Stimulated activated CD4-positive, alpha-beta T cell treated with anti-CD3 and anti-CD28 coated beads, TNF-alpha, amount 100 ng/mL, for 24 hours (primary cell): ENCODE results near the gene LPAR1.

Source experiments
- DNase-seq, 3 experiments: peaks; one replicate each; pipeline ENCODE4 v3.0.0-alpha.2; 2020; ENCODE audit warnings: low read depth in 3 of 3

The LPAR1 gene

GRCh38 chr9:110918316-110919049 lies 119.8 kb downstream of the LPAR1 start:
- no peak for DNase-seq

GRCh38 chr9:110916403-110916802 lies 121.9 kb downstream of the LPAR1 start:
- no peak for DNase-seq

GRCh38 chr9:110912419-110913291 lies 125.6 kb downstream of the LPAR1 start:
- no peak for DNase-seq

GRCh38 chr9:110911659-110912418 lies 126.4 kb downstream of the LPAR1 start:
- no peak for DNase-seq

- DNase-seq = no peak
Observed at GRCh38 chr9:110908894-110909293, 129.4 kb downstream of the LPAR1 start.

- DNase-seq = no peak
Observed at GRCh38 chr9:110900917-110901316, 137.4 kb downstream of the LPAR1 start.

GRCh38 chr9:110900456-110900855 lies 137.8 kb downstream of the LPAR1 start:
- DNase-seq = no peak

- DNase-seq = no peak
Observed at GRCh38 chr9:110898866-110899265, 139.4 kb downstream of the LPAR1 start.

GRCh38 chr9:110898358-110898757 lies 139.9 kb downstream of the LPAR1 start:
- DNase-seq = no peak

GRCh38 chr9:110897943-110898342 lies 140.3 kb downstream of the LPAR1 start:
- DNase-seq = no peak

GRCh38 chr9:110895147-110895905 lies 142.9 kb downstream of the LPAR1 start:
- DNase-seq = no peak

GRCh38 chr9:110894731-110895130 lies 143.5 kb downstream of the LPAR1 start:
- no peak for DNase-seq

GRCh38 chr9:110892689-110893088 lies 145.6 kb downstream of the LPAR1 start:
- DNase-seq = no peak

- DNase-seq = no peak
Observed at GRCh38 chr9:110891760-110892159, 146.5 kb downstream of the LPAR1 start.

GRCh38 chr9:110890416-110890815 lies 147.9 kb downstream of the LPAR1 start:
- no peak for DNase-seq

GRCh38 chr9:110887276-110887675 lies 151.0 kb downstream of the LPAR1 start:
- DNase-seq = no peak

- DNase-seq = no peak
Observed at GRCh38 chr9:110886832-110887231, 151.4 kb downstream of the LPAR1 start.

- no peak for DNase-seq
Observed at GRCh38 chr9:110880189-110880588, 158.1 kb downstream of the LPAR1 start.

GRCh38 chr9:110877374-110877773 lies 160.9 kb downstream of the LPAR1 start:
- DNase-seq = no peak

- no peak for DNase-seq
Observed at GRCh38 chr9:110876929-110877328, 161.3 kb downstream of the LPAR1 start.

- no peak for DNase-seq
Observed at GRCh38 chr9:110874963-110875674, 163.2 kb downstream of the LPAR1 start.
